ENCODE measurements around the gene GNL3. TPM values are rescaled to one million over a fixed set of nuclear protein-coding genes. Genes with fewer than 3 reads are reported as not detected.

Gene GNL3, protein sequence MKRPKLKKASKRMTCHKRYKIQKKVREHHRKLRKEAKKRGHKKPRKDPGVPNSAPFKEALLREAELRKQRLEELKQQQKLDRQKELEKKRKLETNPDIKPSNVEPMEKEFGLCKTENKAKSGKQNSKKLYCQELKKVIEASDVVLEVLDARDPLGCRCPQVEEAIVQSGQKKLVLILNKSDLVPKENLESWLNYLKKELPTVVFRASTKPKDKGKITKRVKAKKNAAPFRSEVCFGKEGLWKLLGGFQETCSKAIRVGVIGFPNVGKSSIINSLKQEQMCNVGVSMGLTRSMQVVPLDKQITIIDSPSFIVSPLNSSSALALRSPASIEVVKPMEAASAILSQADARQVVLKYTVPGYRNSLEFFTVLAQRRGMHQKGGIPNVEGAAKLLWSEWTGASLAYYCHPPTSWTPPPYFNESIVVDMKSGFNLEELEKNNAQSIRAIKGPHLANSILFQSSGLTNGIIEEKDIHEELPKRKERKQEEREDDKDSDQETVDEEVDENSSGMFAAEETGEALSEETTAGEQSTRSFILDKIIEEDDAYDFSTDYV
- 100 to 1,000 TPM; 107 to 109 TPM for total RNA-seq
- 10 to 100 TPM; 41.8 to 77.5 (median 73.2) TPM for polyA plus RNA-seq
- 113 to 551 (median 171) reads per million in 6 experiments for total RNA-seq

DNA sequence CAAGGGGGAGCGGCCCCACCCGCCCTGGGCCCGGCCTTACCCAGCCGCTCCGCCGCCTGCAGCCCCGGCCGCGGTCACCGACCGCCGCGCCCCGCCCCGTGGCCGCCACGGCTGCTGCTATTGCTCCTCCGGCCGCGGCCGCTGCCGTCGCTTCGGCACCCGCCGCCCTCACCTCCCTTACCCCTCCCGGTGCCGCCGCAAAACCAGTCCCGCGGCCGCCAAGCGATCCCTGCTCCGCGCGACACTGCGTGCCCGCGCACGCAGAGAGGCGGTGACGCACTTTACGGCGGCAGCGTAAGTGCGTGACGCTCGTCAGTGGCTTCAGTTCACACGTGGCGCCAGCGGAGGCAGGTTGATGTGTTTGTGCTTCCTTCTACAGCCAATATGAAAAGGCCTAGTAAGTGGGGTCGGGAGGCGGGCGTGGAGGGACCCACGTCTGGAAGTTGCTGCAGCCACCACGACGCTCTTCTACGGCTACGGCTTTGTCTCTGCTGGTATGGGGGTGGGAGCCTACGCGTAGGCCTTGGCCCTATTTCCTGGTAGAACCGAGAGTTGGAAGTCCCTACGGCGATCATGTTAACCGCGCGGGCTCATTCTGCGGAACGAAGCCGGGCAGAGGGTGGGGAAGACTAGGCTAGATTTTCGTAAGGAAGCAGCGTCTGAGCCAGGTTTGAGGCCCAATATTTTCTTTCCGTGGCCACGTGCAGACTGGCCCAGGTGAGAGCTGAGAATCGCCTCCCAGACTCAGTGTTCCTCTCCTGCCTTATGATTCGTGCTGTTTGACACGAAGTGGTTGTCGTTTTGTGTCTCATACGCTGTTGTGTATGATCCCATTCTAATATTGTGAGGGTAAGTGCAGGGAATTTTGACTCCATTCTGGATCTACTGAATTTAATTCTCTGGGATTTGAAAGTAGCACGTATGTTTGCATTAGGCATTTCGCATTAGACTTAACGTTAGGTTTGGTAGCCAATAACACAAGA lies at the start of gene GNL3, which contains the start of gene PBRM1:
Gene GNL3 (plus strand): TSS at position 324 of the 983 bp plus-strand sequence. CDS start 61 bp downstream, at position 385.
Gene PBRM1 (minus strand): TSS at position 205 of the 983 bp plus-strand sequence.
- Mint-ChIP-seq H3K27ac (peak within 1 kb of the TSS; percentile 96 to 100 (median 99)), H3K36me3 (peaks cover 0 to 58% (median 23%) of the 10 kb centered on the region in 3 donors), H3K27me3 (no peaks in the 10 kb centered on the region), H3K4me3 (peak within 1 kb of the TSS; percentile 94 to 99 (median 98)), H3K9me3 (no peaks in the 10 kb centered on the region), H3K4me1 (peaks cover 28 to 67% (median 49%) of the 10 kb centered on the region in 4 donors)
- ATAC-seq (peak; percentile 85 to 88), DNase-seq (peak; percentile 88 to 94 (median 91))
- POLR2A ChIA-PET = interaction anchor here (0.6 to 4.8 kb wide), 2 partner anchors 19 to 672 kb away, joined by 3 to 33 read pairs; partner anchors contain the start of genes GLT8D1 and SPCS1

DNA sequence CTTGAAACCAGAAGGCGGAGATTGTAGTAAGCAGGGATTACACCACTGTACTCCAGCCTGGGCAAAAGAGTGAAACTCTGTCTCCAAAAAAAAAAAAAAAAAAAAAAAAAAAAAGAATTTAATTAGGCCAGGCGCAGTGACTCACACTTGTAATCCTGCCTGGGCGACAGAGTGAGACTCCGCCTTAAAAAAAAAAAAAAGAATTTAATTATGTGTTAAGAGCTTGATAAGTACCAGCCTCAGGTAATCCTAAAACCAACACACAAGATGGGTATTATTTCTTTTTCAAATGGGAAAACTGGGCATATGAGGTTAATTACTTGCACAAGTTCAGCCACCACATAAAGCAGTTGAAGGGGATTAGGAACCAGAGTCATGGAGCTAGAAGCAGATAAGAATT lies 49.2 kb upstream of the GNL3 start:
- Mint-ChIP-seq H3K27ac (no peak overlapping the region), H3K4me3 (no peak overlapping the region), H3K9me3 (no peaks in the 10 kb centered on the region), H3K4me1 (no peaks in the 10 kb centered on the region), H3K27me3 (no peaks in the 10 kb centered on the region), H3K36me3 (peaks cover 0 to 80% (median 20%) of the 10 kb centered on the region in 3 donors)
- POLR2A ChIA-PET = no interaction called here
- DNase-seq = no peak
- ATAC-seq = no peak

- H3K27ac Mint-ChIP-seq = peak overlapping the region in 1 of 10 donors; percentile 68
- H3K36me3 Mint-ChIP-seq = peaks cover 21 to 85% (median 37%) of the 10 kb centered on the region in 3 donors
- POLR2A ChIA-PET = no interaction called here
- no peaks in the 10 kb centered on the region for H3K27me3 Mint-ChIP-seq
- H3K9me3 Mint-ChIP-seq = no peaks in the 10 kb centered on the region
- peaks cover 0 to 5% (median under 1%) of the 10 kb centered on the region in 4 donors for H3K4me1 Mint-ChIP-seq
- no peak overlapping the region for H3K4me3 Mint-ChIP-seq
- no peak for ATAC-seq
- no peak for DNase-seq
Observed at GRCh38 chr3:52645549-52645948, 40.3 kb upstream of the GNL3 start.

GRCh38 chr3:52649461-52650210 lies 36.2 kb upstream of the GNL3 start:
- POLR2A ChIA-PET = no interaction called here
- Mint-ChIP-seq H3K27me3 (no peaks in the 10 kb centered on the region), H3K4me1 (peaks cover 0 to 6% (median under 1%) of the 10 kb centered on the region in 4 donors), H3K36me3 (peaks cover 28 to 90% (median 29%) of the 10 kb centered on the region in 3 donors), H3K9me3 (no peaks in the 10 kb centered on the region), H3K4me3 (no peak overlapping the region), H3K27ac (peak overlapping the region in 2 of 10 donors; percentile 43 to 50)
- ATAC-seq (no peak), DNase-seq (no peak)

DNA sequence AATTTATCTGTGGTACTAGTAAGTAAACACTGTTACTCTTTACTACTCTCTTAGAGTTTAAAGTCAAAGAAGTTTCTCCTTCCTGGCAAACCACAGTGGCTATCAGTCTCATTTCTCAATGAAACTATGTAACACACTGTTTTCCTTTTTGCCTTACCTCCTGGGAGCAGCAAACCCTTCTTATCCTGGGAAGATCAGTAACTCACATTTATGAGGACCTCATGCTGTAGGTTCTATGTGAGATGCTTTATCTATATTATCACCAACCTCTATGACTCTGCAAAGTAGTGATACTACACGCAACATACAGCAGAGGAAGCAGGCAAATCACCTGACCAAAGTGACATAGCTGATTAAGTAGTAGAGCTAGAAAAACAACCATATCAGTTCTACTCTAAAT lies 35.4 kb upstream of the GNL3 start:
- Mint-ChIP-seq H3K36me3 (peaks cover 23 to 88% (median 29%) of the 10 kb centered on the region in 3 donors), H3K27ac (peak overlapping the region in 1 of 10 donors; percentile 69), H3K27me3 (no peaks in the 10 kb centered on the region), H3K4me3 (no peak overlapping the region), H3K9me3 (no peaks in the 10 kb centered on the region), H3K4me1 (peaks cover 0 to 6% (median under 1%) of the 10 kb centered on the region in 4 donors)
- DNase-seq = no peak
- ATAC-seq = no peak
- POLR2A ChIA-PET = interaction anchor here (0.8 kb wide), 1 partner anchor 20 kb away, joined by 3 read pairs; no protein-coding TSS in a partner anchor

GRCh38 chr3:52651592-52651991 lies 34.2 kb upstream of the GNL3 start:
- H3K36me3 Mint-ChIP-seq = peaks cover 27 to 91% (median 34%) of the 10 kb centered on the region in 3 donors
- no peak overlapping the region for H3K27ac Mint-ChIP-seq

DNA sequence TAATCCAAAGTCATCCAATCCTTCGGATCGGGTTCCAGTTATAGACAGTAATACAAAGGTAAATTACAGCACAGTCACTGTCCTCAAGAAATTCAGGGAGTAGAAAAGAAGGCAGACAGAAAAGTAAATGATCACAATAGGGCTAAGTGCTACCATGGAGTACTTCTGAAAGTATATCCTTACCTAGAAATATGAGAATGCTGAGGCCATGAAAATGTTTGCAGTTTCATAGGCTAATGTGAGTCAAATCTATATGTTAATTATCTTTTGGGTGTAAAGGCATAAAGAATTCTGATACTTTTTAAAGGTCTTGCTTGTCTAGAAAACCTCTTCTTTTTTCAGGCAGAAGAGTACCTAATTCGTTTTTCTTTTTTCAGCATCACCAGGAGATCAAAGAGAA lies 29.9 kb upstream of the GNL3 start:
- H3K27me3 Mint-ChIP-seq = no peaks in the 10 kb centered on the region
- DNase-seq (no peak), ATAC-seq (no peak)
- POLR2A ChIA-PET = no interaction called here
- H3K4me1 Mint-ChIP-seq = peaks cover 0 to 5% (median 0%) of the 10 kb centered on the region in 4 donors
- H3K4me3 Mint-ChIP-seq = no peak overlapping the region
- peak overlapping the region in 1 of 10 donors; percentile 80 for H3K27ac Mint-ChIP-seq
- H3K9me3 Mint-ChIP-seq = no peaks in the 10 kb centered on the region
- H3K36me3 Mint-ChIP-seq = peaks cover 14 to 92% (median 17%) of the 10 kb centered on the region in 3 donors

More at GRCh38 chr3:52651592-52651991, 34.2 kb upstream of the GNL3 start:
- ATAC-seq = no peak
- POLR2A ChIA-PET = no interaction called here
- Mint-ChIP-seq H3K4me1 (peaks cover 0 to 8% (median under 1%) of the 10 kb centered on the region in 4 donors), H3K4me3 (no peak overlapping the region), H3K27me3 (no peaks in the 10 kb centered on the region), H3K9me3 (no peaks in the 10 kb centered on the region)
- no peak for DNase-seq

GRCh38 chr3:52660046-52660445 lies 25.8 kb upstream of the GNL3 start:
- ATAC-seq (no peak), DNase-seq (no peak)
- H3K4me1 Mint-ChIP-seq = peaks cover 0 to 3% (median 1%) of the 10 kb centered on the region in 4 donors

GRCh38 chr3:52663098-52663497 lies 22.7 kb upstream of the GNL3 start:
- no peak overlapping the region for H3K4me3 Mint-ChIP-seq
- peaks cover 0 to 3% (median 0%) of the 10 kb centered on the region in 4 donors for H3K4me1 Mint-ChIP-seq
- POLR2A ChIA-PET = interaction anchor here (0.7 kb wide), 1 partner anchor 118 kb away, joined by 3 read pairs; no protein-coding TSS in a partner anchor
- H3K9me3 Mint-ChIP-seq = no peaks in the 10 kb centered on the region
- peak overlapping the region in 2 of 10 donors; percentile 51 to 84 for H3K27ac Mint-ChIP-seq
- ATAC-seq = no peak
- no peak for DNase-seq
- H3K27me3 Mint-ChIP-seq = no peaks in the 10 kb centered on the region
- peaks cover 4 to 85% (median 25%) of the 10 kb centered on the region in 3 donors for H3K36me3 Mint-ChIP-seq

More at GRCh38 chr3:52660046-52660445, 25.8 kb upstream of the GNL3 start:
- Mint-ChIP-seq H3K27ac (peak overlapping the region in 1 of 10 donors; percentile 56), H3K9me3 (no peaks in the 10 kb centered on the region), H3K4me3 (no peak overlapping the region), H3K36me3 (peaks cover 11 to 89% (median 26%) of the 10 kb centered on the region in 3 donors), H3K27me3 (no peaks in the 10 kb centered on the region)
- POLR2A ChIA-PET = interaction anchor here (0.5 kb wide), 1 partner anchor 18 kb away, joined by 3 read pairs; no protein-coding TSS in a partner anchor

- Mint-ChIP-seq H3K27me3 (no peaks in the 10 kb centered on the region), H3K4me3 (peak overlapping the region in 2 of 10 donors; percentile 5 to 15), H3K27ac (peak overlapping the region in 7 of 10 donors; percentile 10 to 83 (median 62)), H3K4me1 (peaks cover 10 to 28% (median 19%) of the 10 kb centered on the region in 4 donors), H3K36me3 (peaks cover 0 to 78% (median 18%) of the 10 kb centered on the region in 3 donors), H3K9me3 (no peaks in the 10 kb centered on the region)
- ATAC-seq (peak in 1 of 2 donors; percentile 20), DNase-seq (no peak)
- POLR2A ChIA-PET = interaction anchor here (1.1 kb wide), 1 partner anchor 20 kb away, joined by 3 read pairs; no protein-coding TSS in a partner anchor
Observed at GRCh38 chr3:52670621-52671521, 15.0 kb upstream of the GNL3 start.

All from naive thymus-derived CD8-positive, alpha-beta T cell (primary cell).